ENCODE measurements around the gene SPAG17.

GRCh38 chr1:118093017-118093416 is 92.0 kb downstream of the SPAG17 start:
- TF ChIP-seq CTCF (IDR thresholded peaks at IDR 0.05): no peak
- no peak for TF ChIP-seq POLR2A (IDR thresholded peaks at IDR 0.05)

All from body of pancreas (tissue), 4 donors.